HG03280 (cell line): Measurements from ENCODE around the gene SH3PXD2A.
A peak's percentile ranks its signal among the peaks of the same experiment; 100 is the strongest.

Experiments used
- ATAC-seq: cut with Tn5 transposase; IDR thresholded peaks from one replicate; pipeline ENCODE4 v1.9.1; 2021; ENCODE audit warnings: mild to moderate bottlenecking, moderate library complexity; ENCODE audit not compliant: unreplicated experiment

The SH3PXD2A gene, protein sequence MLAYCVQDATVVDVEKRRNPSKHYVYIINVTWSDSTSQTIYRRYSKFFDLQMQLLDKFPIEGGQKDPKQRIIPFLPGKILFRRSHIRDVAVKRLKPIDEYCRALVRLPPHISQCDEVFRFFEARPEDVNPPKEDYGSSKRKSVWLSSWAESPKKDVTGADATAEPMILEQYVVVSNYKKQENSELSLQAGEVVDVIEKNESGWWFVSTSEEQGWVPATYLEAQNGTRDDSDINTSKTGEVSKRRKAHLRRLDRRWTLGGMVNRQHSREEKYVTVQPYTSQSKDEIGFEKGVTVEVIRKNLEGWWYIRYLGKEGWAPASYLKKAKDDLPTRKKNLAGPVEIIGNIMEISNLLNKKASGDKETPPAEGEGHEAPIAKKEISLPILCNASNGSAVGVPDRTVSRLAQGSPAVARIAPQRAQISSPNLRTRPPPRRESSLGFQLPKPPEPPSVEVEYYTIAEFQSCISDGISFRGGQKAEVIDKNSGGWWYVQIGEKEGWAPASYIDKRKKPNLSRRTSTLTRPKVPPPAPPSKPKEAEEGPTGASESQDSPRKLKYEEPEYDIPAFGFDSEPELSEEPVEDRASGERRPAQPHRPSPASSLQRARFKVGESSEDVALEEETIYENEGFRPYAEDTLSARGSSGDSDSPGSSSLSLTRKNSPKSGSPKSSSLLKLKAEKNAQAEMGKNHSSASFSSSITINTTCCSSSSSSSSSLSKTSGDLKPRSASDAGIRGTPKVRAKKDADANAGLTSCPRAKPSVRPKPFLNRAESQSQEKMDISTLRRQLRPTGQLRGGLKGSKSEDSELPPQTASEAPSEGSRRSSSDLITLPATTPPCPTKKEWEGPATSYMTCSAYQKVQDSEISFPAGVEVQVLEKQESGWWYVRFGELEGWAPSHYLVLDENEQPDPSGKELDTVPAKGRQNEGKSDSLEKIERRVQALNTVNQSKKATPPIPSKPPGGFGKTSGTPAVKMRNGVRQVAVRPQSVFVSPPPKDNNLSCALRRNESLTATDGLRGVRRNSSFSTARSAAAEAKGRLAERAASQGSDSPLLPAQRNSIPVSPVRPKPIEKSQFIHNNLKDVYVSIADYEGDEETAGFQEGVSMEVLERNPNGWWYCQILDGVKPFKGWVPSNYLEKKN

DNA sequence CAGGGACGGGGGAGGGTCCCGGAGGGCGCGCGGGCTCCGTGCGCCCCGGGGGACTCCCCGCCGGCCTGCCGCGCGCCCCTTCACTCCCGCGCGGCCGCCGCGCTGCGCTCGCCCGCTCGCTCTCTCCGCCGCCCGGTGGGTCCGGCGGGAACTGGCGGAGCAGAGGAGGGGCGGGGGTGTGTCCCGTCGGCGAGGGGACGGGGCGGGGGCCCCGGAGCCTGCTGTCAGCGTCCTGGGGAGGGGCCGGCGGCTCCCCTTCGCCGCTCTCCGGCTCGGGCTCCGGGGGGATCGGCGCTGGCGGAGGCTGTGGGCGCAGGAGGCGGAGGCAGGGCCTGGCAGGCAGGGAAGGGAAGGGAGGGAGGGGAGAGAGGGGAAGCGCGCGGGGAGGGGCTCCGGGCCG, at the start of gene SH3PXD2A:
TSS of gene SH3PXD2A (minus strand) at position 153 of the 400 bp plus-strand sequence. CDS start 310 bp downstream, outside the sequence.
- ATAC-seq: no peak

DNA sequence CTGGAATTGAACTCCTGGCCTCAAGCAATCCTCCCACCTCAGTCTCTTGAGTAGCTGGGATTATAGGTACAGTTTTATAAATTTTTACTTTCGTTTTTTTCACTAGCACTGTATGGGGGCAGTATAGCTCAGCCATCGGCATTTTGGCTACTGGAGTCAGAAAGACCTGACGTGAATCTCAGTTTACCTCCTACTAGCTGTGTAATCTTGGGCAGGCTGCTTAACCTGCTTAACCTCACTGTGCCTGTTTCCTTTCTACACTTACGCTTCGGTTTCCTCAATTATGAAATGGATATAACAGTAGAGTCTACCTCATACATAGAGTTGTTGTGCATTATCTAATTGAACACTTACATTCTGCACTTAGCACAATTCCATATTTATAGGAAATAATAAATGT, 45.9 kb upstream of the SH3PXD2A start:
- ATAC-seq: no peak

DNA sequence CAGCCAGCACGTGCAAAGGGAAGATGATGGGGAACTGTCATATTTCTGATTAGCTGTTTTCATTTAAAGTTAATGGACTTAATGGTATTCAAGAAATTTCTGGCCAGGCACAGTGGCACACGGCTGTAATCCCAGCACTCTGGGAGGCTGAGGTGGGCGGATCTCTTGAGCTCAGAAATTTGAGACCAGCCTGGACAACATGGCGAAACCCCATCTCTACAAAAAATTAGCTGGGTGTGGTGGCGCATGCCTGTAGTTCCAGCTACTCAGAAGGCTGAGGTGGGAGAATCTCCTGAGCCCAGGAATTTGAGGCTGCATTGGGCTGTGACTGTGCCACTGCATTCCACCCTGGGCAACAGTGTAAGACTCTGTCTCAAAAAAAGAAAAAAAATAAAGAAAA, 43.9 kb upstream of the SH3PXD2A start:
- no peak for ATAC-seq

DNA sequence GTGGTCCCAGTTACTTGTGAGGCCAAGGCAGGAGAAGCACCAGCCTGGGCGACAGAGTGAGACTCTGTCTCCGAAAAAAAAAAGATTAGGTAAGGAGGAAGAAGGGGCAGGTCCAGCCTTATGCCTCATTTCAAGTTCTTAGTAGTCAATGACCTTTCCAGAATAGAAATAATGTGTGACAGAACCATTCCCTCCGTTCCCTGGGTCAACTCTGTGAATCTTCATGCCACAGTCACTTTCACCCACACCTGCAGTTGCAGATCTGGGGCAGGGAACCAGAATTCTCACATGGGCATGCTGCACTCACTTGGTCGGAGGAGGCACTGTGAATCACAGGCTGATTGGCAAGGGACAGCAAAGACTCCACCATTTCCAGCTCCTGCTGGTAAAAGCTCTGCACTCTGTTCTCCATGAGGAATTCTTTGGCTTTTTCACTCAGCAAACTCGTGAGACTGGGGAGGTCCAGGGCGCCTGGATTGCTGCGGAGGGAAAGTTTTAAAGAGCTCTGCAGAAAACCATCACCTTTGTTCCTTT, 41.9 kb upstream of the SH3PXD2A start:
- ATAC-seq: no peak

DNA sequence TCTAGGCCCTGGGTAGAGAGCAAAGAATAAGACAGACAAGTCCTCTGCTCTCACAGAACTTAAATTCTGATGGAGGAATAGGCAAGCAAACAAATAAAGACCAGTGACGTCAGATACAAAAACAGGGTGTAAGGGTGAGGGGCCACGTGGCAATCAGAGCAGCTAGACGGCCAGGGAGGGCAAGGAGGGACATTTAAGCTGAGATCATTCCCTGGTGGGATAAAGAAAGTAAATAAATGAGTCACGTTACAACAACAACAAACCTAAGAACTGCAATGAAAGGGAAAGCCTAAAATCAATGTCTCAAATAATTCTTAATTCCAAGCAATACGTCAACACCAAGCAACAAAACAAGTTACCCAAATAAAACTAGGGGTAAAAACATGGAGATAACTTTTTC, 40.8 kb upstream of the SH3PXD2A start:
- no peak for ATAC-seq

DNA sequence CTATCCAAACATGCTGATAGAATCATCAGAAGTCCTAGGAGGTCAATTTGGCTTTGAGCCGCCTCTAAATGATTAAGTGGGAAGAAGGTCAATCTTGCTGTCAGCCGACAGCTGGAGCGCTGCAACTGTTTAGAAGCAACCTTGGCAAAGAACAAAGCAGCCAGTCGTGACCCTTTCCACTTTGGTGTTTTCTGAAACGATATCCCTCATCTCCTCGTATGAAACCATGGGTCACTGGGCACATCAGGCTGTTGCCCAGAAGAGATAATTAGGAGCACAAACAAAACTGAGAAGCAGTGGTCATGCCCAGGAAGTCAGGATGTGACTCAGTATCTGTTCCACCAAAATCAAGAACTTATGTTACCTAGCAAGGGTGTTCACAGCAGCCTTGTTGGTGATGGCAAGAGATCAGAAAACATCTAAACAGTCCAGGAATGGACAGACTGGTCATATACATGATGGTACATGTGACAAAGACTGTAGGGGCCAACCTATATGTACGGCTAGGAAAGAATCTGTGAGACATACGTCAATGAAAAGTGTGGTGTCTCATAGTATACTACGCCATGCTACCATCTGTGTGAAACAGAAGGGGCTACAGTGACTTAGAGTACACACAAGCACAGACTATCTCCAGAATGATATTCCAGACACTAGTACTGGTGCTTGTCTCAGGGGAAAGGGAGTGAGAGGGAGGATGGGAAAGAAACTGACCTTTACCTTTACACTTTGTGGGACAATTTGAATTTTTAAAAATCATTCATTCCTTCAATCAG, 40.2 kb upstream of the SH3PXD2A start:
- no peak for ATAC-seq

DNA sequence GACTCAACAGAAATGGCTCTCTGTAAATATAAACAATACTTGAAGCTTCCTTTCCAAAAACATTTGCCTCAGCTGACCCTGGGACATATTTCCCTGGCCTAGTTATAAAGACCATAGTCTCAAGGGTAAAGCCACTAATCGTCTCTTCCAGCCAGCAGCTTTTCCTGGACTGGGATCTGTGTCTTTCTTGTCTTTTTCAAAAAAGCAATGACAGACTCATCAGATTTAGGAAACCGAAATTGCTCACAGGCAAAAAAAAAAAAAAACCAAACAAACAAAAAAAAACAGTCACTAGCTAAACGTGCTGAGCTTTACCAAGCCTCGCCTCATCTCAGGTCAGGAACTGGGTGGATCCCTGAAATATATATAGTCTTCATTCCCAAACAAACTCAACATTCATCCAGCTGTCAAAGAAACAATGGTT, 39.1 kb upstream of the SH3PXD2A start:
- ATAC-seq: no peak

DNA sequence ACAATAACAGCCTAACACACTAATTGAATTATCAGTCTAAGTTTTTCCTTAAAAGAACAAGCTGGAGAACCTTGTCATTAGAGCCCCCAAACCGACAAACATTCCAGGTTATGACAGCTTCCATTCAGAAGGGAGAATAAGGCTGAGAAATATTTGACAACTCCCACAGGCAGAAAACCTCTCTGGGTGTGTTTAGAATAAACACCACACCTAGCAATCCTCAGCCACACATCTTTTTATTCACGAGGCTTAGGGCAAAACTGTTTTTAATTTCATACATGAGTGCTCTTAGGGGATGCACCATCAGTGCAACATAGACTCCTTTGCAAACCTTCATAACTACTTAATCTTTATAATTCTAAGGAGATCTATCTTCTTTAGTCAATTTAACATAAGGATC, 38.4 kb upstream of the SH3PXD2A start:
- ATAC-seq: no peak

DNA sequence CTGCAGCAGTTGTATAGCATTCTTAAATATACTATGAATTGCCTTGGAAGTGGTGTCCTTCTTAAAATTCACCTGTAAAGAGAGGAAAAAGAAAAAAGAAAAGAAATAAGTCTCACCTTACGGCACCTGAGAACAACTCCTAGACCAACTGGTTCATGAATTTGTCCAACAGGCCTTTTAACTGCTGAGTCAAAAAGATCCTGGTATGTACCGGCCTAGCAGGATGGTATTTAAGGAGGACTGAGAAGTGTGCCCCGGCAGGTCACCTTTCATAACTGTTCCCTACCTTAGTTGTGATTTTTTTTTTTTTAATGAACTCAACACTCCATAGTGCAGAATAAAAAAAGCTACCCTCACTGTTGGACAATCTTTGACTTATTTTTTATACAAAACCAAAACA, 36.8 kb upstream of the SH3PXD2A start:
- ATAC-seq: no peak

DNA sequence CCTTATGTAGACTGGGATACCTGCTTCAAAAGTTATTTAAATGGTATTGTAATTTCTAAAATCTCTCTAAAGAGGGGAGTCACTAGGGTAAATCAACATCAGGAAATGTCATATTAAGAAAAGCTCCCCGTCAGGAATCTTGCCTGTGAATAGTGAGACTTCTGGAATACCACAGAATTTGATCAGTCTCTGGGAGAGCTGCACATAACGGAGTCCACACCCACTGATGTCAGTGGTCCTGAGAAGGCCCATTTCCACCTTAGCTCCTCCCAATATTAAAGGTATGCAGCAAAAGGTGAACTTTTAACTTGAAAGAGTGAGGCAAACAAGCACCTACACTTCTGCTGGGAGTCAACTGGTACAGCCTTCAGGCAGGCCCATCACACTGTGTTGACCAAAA, 35.3 kb upstream of the SH3PXD2A start:
- no peak for ATAC-seq

DNA sequence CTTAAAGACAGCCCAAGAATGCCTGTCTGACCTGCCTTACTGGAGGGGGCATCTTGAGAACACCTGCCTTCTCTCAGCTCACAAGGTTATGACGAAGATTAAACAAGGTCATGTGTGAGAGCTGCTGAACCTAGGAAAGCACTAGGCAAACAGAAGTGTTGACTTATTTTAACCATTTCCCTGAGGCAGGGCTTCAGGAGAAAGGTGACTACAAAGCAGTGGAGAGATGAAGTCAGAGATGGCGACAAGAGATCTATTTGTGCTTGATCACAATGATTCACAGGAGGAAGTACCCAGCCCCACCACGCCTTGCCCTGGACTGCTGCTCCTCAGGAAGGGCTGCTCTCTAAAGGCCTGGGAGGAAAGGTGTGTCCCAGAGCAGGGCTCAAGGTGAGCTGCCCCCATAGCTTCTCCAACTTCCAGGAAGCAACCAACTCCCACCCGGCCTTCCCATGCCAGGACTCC, 34.9 kb upstream of the SH3PXD2A start:
- ATAC-seq: no peak

DNA sequence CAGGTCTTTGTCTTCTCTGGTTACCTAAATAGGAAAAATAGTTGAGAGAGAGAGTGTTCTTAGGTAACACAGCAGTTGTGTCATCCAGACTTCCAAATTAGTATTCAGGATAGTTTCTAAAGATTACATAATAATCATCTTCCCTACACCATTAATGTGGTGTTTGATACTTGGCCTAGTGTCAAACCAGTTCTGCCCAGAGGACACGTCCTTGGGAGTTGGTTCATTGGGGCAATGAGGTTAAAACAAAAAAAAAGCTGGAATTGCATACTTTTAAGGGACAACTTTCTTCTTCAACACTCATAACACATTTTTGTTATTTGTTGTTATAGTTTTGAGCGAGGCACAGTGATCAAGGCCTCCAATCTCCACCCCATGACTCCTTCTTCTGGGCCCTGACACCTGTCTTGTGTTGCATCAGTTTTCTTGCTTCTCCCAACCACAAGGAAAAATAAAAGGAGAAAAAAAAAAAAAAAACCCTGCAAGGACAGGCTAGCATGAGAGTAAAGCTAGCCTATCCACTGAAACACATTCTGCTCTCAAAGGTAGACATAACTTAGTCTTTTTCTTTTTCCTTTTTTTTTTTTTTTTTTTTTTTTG, 33.8 kb upstream of the SH3PXD2A start:
- ATAC-seq: no peak

DNA sequence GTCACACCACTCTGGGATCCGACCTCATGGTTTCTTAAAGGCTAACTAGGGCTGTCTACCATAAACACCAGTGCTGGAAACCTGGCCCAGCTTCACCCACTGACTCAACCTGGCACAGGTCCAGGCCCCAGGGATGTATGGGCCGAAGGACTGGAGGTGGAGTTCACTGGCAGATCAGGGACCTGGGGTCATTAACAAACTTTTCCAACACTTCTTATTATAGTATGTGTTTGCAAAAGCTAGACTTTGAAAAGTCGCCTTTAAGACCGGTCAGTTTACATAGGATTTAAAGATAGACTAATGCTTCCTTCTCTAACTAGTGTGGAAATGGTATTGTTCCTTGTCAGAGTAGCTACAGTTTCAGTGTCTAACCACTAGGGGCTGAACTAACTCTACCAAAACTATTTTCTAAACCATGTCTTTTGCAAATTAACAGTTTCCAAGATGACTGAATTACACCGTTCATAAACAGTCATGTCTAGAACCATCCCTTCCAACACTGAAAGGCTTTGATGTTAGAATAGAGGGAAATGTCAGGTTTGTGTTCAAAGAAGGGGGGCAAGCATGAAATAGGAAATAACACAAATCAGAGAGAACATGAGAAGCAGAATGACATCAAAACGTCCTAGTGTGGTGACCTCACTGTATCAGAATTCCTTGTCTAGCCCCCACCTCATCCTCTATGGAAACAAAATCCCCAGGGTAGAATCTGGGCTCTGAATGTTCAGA, 32.9 kb upstream of the SH3PXD2A start:
- peak; percentile 51 for ATAC-seq

DNA sequence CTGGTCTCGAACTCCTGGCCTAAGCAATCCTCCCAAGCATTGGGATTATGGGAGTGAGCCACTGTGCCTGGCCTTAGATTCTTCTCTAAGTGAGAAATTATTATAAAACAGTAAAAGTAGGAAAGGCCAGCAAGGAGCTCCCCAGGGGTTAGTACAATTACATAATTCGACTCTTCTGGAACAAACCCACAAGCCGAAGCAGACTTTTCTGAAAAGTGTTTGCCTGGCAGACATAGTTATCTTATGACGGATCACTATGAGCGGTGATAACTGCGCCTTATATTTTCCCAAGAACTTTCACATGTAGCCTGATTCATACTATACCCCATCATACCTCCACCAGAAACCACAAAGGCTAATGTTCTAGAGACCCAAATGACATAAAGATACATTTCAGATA, 30.2 kb upstream of the SH3PXD2A start:
- no peak for ATAC-seq

DNA sequence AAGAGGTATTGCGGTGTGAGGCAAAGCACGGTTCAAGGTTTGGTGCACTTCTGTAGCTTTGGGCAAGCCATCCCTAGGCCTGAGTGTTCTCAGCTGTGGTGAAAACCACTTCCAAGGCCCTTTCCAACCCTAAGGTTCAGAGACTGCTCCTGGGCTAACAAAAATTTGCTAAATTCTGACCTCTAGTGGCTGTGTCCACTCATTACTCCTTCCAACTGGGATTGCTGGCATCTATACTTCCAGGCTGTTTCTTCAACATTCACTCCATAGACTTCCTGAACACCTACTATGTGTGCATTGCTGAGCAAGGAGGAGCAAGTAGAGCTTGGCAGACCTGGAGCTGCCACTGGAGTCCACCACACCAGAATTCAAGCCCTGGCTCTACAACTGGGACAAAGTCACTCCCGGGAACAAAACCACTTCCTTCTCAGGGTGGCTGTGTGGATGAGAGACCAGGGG, 29.3 kb upstream of the SH3PXD2A start:
- peak; percentile 51 for ATAC-seq

DNA sequence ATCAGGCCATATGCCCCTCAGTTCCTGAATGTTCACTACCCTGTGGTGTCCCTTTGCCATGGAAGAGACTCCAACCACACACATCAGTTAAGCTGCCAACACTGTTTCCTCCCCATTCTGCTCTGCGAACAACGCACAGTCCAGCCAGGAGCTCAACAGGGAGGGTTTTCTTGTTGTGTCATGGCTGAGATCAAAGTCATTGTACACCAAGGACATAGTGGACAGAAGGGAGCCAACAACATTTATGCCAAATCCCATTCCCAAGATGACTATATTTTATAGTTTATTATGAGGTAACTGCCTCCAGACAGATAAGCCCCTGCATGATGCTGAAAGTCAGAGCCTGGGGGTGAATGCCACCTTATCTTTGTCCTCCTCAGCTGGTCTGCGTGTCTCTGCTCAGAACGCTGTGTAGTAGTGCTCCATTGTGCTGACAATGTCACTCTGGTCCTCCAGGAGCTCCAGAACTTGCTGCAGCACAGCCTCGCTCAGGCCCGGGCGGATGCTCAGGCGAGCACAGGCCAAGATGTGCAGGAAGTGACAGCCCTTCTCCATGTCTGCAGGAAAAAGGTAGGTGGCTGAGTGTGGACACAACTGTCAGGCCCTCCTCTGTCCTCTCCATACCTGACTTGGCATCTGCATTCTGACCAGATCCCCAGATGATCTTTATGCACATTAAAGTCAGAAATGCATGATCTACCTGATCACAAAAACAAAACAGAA, 27.1 kb upstream of the SH3PXD2A start:
- no peak for ATAC-seq

DNA sequence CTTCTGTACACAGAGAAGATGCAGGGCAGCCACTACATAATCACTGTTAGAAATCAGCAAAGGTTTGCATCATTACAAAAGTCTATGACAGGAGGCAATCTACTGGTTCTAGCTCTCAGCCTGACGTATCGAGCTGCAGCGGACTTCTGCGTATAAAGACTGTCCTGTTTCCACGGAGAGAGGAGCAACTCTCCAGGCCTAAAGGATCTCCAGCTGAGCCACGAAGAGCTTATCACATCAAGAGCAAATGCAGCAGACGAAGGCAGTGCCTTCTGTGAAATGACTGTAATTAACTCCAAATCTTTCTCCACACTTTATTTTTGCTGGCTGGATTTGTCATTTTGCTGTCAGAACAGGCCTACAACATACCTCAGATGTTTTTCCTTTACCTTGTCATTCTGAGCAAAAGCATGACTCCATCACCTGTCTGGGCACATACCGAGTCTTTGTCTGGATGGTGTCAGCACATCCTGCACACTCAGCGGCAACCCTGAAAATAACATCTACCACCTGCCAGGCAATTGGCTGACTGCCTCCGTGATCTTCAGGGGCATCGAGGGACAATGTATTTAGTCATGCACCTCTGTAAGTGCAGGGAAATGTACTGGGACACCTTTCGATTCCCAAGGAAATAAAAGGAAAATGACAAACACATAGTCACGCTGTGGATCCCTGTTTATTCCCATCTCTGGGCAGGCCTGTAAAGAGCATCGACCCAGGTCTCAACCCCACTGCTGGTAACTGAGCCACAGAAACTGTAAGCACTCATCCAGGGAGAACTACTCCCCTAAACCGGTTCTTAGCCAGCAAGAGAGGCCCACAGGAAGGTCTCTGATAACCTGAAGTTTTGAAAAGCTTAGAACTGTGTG, 26.3 kb upstream of the SH3PXD2A start:
- ATAC-seq: no peak

DNA sequence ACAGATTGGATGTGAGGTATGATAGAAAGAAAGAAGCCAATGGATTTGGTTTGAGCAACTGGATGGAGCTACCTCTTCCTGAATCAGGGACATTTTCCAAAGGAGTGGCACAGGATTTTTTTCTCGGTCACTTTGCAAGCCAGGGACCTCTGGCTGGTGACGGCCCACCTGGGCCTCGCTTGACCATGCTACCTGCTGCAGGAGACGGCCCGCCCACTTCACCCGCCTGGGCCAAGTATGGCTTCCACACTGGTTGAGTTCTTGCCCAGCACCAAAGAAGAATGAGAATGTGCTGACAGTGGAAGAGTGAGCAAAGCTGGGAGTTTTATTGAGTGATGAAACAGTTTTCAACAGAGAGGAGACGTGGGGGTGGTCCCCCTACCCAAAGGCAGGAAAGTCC, 24.5 kb upstream of the SH3PXD2A start:
- ATAC-seq: no peak
